Stimulated activated CD4-positive, alpha-beta T cell treated with anti-CD3 and anti-CD28 coated beads, Interleukin-15, amount 100 ng/mL, for 1 hour (primary cell): ENCODE data around the gene ARMCX2.
"Not testable (repeated sequence)": the region's sequence is repeated elsewhere in the genome, so short reads cannot be mapped to it uniquely, and the experiment has no call there.

Source experiments
- DNase-seq, 2 donors: peaks; one replicate each; pipeline ENCODE4 v3.0.0-alpha.2; 2020; ENCODE audit warnings: low read depth in 1 of 2, low spot score in 1 of 2

The ARMCX2 gene

GRCh38 chrX:101659601-101660063 lies at the start of gene ARMCX2:
Gene ARMCX2 (minus strand): TSS chrX:101659850. CDS start chrX:101657588, 2,262 bp downstream.
- no peak for DNase-seq

GRCh38 chrX:101709384-101709783 lies 49.7 kb upstream of the ARMCX2 start:
- DNase-seq = no peak

GRCh38 chrX:101708163-101708562 lies 48.5 kb upstream of the ARMCX2 start:
- no peak for DNase-seq

- DNase-seq = no peak
These were observed 33.8 kb upstream of the ARMCX2 start for GRCh38 chrX:101693476-101693875.

GRCh38 chrX:101691835-101692234 lies 32.2 kb upstream of the ARMCX2 start:
- DNase-seq = no peak

GRCh38 chrX:101686574-101686973 lies 26.9 kb upstream of the ARMCX2 start:
- DNase-seq = no peak

GRCh38 chrX:101685923-101686322 lies 26.3 kb upstream of the ARMCX2 start:
- no peak for DNase-seq

GRCh38 chrX:101682723-101683122 lies 23.1 kb upstream of the ARMCX2 start:
- no peak for DNase-seq

- DNase-seq = no peak
These were observed 17.4 kb upstream of the ARMCX2 start for GRCh38 chrX:101677028-101677427.

- DNase-seq = no peak
These were observed 16.9 kb upstream of the ARMCX2 start for GRCh38 chrX:101676571-101676970.

- DNase-seq = no peak
These were observed 8.5 kb upstream of the ARMCX2 start for GRCh38 chrX:101668143-101668542.

- DNase-seq = peak in 1 of 2 donors; percentile 41
These were observed 774 bp downstream of the ARMCX2 start for GRCh38 chrX:101658661-101659491.

- no peak for DNase-seq
These were observed 2.2 kb downstream of the ARMCX2 start for GRCh38 chrX:101657495-101657894.

GRCh38 chrX:101656817-101657216 lies 2.8 kb downstream of the ARMCX2 start:
- DNase-seq = no peak

GRCh38 chrX:101655534-101655933 lies 4.1 kb downstream of the ARMCX2 start:
- DNase-seq = no peak

GRCh38 chrX:101647716-101648115 lies 11.9 kb downstream of the ARMCX2 start:
- DNase-seq = not testable (repeated sequence)

GRCh38 chrX:101642093-101642492 lies 17.6 kb downstream of the ARMCX2 start:
- no peak for DNase-seq

- DNase-seq = no peak
These were observed 20.1 kb downstream of the ARMCX2 start for GRCh38 chrX:101639583-101639982.

GRCh38 chrX:101619364-101619763 lies 40.3 kb downstream of the ARMCX2 start:
- DNase-seq = no peak

GRCh38 chrX:101617211-101618191 lies 42.1 kb downstream of the ARMCX2 start, which contains the start of gene ARMCX6:
Gene ARMCX6 (minus strand): TSS chrX:101618000. CDS start chrX:101616620, 1,380 bp downstream.
- DNase-seq = peak; percentile 38 to 50

- no peak for DNase-seq
These were observed 53.9 kb downstream of the ARMCX2 start for GRCh38 chrX:101605728-101606127.
